GM18502 (cell line): ENCODE data around the gene MLST8.
"Not testable (repeated sequence)": the region's sequence is repeated elsewhere in the genome, so short reads cannot be mapped to it uniquely, and the experiment has no call there.

ENCODE experiments used
- ATAC-seq: cut with Tn5 transposase; IDR thresholded peaks from one replicate; pipeline ENCODE4 v1.9.1; 2021; ENCODE audit warnings: mild to moderate bottlenecking; ENCODE audit not compliant: unreplicated experiment, poor library complexity

The MLST8 gene

DNA sequence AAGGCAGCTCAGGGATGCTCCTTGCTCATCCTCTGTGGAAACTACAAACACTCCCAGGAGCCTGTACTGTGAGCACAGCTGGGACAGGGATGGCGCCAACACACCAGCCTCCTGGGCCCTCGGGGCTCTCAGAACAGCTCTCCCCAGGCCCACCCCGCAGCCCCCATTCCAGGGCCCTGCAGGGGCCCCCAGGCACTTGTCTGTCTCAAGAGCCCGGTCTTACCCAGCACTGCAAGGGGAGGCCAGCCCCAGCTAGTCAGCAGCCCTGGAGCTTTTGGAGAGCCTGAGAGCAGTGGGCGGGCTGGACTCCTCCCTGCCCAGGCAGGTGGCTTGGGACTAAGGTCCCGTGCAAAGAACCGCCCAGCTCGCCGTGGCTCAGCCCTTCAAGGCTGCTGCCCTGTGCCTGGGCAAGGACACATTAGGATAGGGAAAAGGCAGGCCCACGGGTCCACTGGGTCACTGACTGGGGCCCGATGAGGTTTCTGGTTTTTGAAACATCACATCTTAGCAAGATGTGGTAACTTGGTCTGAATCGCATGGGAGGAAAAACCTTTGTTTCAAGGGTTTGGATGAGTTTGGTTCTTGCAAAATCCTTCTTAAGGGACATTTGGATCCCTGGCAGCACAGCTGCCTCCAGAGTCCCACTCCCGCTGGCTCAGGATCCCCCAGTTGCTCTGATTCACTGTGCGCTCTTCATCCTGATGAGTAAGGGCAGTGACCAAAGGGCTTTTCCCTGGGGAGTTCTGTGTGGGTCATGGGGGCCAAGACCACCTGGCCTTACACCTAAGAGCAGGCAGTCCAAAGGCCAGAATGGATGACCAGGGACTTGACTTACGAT, 33.8 kb downstream of the MLST8 start:
- ATAC-seq = no peak

DNA sequence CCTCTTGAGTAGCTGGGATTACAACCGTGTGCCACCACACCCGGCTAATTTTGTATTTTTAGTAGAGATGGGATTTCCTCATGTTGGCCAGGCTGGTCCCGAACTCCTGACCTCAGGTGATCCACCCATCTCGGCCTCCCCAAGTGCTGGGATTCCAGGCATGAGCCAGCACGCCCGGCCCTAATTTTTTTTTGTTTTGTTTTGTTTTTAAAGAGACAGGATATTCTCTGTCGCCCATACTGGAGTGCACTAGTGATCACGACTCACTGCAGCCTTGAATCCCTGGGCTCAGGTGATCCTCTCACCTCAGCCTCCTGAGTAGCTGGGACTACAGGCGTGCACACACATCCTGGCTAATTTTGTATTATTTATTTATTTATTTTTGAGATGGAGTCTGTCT, 35.1 kb downstream of the MLST8 start:
- not testable (repeated sequence) for ATAC-seq

DNA sequence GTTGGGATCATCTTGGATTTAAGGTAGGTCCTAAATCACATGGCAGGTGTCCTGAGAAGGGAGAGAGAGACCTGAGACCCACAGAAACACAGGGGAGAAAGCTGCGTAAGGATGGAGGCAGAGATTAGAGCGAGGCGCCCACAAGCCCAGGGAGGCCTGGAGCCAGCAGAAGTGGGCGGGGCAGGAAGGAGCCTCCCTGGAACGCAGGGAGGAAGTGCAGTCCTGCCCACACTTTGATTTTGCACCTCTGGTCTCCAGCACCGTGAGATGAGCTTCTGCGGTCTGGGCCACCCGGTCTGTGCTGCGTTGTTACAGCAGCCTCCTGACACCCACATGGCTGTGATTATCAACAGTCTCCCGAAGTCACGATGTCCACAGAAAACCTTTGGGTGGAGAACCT, 37.3 kb downstream of the MLST8 start:
- ATAC-seq = no peak

DNA sequence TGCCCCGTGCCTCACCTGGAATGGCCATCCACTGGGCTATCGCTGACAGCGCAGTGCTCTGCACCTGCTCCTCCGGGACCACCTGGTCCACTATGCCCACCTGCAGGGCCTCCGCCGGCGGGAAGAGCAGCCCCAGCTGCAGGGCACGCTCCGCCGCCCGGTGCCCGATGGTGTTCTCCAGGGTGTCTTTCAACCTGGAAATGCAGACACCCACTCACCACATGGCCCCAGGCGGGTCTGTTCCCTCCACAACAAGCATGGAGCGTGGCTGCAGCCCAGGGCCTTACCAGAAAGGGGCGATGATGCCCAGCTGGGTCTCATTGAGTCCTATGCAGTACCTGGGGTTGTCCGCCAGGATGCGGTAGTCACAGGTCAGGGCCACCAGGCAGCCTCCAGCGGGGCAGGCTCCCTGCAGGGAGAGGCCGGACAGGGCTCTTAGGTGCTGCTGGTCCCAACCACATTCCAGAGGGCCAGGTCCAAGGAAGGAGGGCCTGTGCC, 37.8 kb downstream of the MLST8 start:
- no peak for ATAC-seq

DNA sequence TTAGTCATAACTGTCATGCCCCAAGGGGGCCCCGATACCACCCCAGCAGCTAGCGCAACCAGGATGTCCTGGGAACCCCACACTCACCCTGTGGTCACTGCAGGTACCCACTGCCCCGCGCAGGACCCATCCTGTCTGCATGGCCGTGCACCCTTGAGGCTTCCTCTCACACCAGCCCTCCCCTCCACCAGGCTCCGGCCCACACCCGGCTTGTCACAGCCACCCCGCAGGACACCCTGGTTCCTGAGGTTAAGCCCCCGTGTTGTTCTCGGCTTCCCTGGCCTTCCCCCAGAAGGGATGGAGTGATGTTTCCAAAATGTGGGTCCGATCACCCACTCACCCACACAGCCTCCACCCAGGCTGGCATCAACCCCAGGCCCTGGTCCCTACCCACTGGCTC, 38.5 kb downstream of the MLST8 start:
- no peak for ATAC-seq

DNA sequence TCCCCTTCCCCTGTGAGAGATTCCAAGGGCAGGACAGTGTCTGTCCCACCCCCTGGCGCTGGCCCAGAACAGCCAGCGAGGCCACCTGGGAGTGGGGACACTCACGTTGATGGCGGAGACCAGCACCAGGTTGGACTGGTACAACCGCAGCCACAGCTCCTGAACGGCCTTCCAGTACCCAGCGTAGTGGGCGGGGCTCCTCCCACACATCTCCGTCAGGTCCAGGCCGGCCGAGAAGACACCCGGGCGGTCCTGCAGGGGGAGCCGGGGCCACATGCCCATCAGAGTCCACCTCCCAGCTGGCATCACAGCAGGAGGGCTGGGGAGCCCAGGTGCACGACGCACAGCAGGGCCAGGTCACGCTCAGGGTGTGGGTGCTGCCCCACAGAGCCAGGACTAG, 39.0 kb downstream of the MLST8 start:
- no peak for ATAC-seq

DNA sequence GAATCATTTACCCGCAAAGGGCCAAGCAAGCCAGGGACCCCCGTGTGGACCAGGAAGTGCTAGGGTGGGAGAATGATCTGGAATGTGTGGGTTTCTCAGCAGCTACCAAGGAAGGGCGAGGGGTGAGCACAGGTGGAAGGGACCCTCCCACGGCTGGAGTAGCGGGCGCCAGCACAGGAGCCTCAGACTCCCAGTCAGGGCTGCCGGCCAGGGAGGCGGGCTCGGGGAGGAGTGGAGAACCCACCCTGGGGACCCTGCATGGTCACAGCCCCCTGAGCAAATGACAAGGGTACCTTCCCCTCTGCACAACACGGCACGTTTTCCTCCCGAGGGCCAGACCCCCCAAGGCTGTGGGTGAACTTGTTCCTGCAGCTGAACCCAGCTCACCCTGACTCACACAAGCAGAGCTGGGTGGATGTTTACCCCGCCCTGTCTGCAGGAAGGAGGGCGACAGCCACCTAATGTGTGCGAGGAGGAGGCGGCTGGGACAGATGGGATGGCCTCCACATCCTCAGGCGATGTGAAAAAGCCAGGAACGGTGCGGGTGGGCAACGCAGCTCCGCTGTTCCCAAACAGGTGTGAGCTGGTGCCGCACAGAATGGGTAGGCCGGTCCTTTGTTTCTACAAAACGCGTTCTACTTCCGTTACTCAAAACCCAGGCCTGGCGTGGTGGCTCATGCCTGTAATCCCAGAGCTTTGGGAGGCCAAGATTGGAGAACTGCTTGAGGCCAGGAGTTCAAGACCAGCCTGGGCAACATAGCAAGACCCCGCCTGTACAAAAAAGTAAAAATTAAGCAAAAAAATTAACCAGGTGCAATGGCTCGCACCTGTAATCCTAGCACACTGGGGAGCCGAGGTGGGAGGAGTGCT, 39.9 kb downstream of the MLST8 start:
- ATAC-seq = no peak

DNA sequence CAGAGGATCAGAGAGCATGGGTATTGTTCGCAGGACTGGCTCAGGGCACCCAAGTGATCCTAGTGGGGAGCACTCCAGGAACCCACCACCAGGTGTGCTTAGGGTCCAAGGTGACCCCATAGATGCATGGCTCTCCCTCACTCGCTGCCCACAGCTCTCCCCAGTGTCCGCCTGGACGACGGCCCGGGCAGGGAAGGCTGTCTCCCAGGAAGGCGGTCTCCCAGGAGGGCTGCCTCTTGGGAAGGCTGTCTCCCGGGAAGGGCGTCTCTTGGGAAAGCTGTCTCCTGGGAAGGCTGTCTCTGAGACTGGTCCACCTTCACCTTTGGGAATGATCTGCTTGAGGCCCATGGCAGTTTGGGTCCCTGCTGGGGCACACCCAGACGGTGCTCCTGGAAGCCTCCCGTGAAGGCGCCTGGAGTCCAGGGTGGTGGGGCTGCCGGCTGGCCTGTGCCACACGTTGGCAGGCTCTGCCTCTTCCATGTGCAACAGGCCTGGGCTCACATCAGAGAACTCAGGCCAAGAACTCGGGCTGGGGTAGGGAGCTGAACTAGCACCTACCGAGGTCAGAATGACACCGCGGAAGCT, 41.1 kb downstream of the MLST8 start:
- ATAC-seq = no peak

DNA sequence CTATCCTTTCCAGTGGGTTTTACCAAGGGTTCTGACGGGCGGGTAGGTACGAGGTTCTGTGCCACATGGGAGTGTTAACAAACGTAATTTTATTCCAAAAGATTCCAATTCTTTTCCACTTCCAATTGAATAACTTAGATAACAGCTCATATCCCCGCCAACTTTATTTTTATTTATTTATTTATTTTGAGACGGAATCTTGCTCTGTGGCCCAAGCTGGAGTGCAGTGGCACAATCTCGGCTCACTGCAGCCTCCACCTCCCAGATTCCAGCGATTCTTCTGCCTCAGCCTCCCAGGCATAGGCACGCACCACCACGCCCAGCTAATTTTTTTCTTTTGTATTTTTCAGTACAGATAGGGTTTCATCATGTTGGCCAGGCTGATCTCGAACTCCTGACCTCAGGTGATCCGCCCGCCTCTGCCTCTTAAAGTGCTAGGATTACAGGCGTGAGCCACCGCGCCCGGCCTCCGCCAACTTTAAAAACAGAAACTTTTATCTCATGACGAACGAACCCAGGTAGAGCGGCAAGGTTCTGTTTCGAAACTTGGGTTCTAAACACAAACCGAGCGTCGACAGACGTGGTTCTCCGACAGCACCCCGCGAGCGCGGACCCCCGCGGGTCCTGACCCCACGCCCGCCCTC, 45.5 kb downstream of the MLST8 start:
- no peak for ATAC-seq

DNA sequence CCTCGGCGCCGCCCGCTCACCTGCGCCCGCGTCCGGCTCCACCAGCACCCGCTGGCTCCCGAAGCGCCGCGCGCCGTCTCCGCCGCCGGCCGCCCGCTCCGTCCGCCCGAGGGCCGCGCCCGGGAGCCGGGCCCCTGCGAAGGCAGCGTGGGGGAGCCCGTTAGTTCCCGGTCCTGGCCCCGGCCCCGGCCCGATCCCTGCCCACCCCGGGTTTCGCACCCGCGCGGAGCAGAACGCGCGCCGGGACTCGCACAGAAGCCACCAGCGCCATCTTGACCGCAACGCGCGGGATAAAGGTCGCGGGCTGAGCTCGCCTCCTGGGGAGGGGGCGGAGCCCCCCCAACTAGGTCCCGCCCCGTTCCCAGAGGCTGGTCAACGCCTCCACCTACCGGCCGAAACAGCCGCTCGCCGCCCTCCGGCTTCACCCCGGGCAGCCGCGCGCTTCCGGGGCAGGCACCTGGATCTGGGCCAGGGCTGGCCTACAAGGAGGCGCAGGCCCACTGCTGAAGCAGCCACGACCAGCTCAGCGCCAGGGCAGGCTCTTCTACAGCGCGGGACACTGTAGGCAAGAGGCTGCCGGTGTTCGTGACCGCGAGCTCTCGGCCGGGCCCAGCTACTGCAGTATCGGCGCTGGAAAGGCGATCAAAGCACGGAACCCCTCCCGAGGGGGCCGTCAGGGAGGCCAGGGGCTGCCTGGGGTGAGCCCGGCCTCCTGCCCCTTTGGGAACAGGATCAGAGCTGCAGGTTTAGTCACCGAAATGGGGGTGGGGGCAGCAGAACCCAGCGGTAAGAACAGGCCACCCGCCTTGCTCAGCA, 46.2 kb downstream of the MLST8 start, which contains the start of gene ECI1:
Gene ECI1 (minus strand): TSS at position 292 of the 816 bp plus-strand sequence. CDS start 21 bp downstream, at position 271.
- ATAC-seq = peak; percentile 89

DNA sequence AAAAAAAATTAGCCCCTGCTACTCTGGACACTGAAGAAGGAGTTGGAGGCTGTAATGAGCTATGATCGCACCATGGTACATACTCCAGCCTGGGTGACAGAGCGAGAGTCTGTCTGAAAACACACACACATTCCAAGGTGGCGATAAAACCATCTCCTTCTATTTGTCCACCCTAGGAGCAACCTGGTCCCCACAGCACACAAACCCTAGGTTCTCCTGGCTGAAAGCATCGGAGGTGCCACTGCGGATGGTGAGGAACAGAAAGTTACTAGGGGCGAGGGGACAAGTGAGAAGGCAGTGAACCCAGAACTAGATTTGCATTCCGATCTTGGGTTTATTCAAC, 47.5 kb downstream of the MLST8 start:
- ATAC-seq = no peak

DNA sequence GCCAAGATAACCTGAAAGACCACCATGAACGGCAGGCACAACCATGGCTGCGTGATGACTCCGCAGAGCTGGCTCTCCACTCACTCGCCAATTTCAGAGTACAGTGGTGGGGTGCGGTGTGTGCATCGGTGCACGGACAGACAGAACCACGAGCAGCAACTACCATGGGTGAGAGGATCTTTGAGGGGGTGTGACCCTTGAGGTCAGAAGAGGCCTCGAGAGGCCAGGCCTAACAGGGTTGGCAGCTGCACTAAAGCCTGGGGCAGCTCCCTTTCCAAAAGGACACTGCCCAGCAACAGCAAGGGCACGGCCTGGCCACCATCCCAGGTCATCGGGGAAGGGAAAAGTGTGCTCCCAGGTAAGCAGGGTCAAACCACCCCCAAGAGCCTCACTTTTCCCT, 48.0 kb downstream of the MLST8 start:
- no peak for ATAC-seq

DNA sequence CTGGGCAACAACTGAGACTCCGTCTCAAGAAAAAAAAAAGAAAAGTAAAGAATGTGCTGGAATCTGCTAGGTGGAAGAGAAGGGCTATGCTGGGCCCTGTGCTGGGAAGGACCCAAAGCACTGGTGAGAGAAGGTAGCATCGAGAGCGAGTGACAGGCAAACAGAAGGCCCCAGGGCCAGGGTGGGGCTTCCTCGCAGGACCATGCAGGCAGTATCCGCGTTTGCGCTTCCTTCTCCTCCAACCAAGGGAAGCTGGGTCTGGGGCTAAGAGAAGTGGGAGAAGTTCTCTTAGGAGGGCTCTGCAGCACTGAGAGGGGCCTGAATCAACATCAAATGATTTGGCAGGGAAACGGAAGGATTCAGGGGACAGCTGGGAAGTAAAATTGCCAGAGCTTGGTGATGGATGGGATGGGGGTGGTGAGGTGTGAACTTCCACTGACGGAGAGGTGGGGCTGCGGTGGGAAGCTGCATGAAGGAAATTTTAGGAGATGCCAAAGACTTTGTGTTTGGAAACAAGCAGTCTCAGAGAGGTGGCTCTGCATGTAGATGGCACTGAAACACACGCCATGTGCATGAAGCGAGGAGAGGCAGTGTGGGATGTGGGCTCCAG, 51.4 kb downstream of the MLST8 start:
- no peak for ATAC-seq

DNA sequence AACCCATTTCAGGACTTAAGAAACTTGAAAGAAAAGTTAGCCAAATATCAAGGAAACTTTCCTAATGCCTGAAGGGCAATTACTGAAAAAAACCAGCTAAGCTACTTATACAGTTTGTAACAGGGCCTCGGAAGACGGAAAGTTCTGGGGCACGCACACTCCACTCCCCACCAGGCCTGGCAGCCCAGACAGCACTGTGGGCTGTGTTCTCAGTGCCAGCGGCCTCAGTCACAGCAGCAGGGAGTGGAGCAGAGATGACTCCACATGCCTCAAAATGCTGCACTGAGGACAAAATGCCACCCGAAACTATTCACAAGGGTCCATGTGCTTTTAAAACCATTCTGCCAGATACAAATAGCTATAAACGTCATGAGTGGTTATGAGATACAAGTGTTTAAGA, 52.5 kb downstream of the MLST8 start:
- ATAC-seq = no peak

DNA sequence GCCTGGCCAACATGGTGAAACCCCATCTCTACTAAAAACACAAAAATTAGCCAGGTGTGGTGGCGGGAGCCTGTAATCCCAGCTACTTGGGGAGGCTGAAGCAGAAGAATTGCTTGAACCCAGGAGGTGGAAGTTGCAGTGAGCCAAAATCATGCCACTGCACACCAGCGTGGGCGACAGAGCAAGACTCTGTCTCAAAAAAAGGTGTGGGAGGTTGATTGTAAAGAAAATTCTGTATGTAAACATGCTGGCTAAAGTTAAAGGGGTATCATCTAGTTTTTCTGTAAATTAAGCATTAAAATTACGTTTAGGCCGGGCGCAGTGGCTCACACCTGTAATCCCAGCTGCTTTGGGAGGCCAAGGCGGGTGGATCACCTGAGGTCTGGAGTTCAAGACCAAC, 53.3 kb downstream of the MLST8 start:
- not testable (repeated sequence) for ATAC-seq
